ENCODE results near the gene IL15.

- TF ChIP-seq CTCF (conservative IDR thresholded peaks at IDR 0.05; ENCODE audit: low read length) (no peak), EZH2phosphoT487 (IDR thresholded peaks at IDR 0.05; ENCODE audit: borderline replicate concordance) (no peak)
Observed at GRCh38 chr4:141686146-141686775, 49.9 kb downstream of the IL15 start.

Measured in Loucy (cell line).